Ureter (tissue), 1 donor: ENCODE data around the gene CAMSAP2. TPM values are rescaled to one million over a fixed set of nuclear protein-coding genes. Genes with fewer than 3 reads are reported as not detected.

Experiments
- DNase-seq: peaks from one replicate; pipeline ENCODE4 v3.0.0-alpha.2; 2020; ENCODE audit warnings: low spot score
- total RNA-seq: library from RNA; stranded (reverse); gene quantifications from one replicate; pipeline ENCODE4 v1.2.4, GENCODE V29; 2023
- donor health status: DM: yes; HTN: yes; CAD: no.

The CAMSAP2 gene, protein sequence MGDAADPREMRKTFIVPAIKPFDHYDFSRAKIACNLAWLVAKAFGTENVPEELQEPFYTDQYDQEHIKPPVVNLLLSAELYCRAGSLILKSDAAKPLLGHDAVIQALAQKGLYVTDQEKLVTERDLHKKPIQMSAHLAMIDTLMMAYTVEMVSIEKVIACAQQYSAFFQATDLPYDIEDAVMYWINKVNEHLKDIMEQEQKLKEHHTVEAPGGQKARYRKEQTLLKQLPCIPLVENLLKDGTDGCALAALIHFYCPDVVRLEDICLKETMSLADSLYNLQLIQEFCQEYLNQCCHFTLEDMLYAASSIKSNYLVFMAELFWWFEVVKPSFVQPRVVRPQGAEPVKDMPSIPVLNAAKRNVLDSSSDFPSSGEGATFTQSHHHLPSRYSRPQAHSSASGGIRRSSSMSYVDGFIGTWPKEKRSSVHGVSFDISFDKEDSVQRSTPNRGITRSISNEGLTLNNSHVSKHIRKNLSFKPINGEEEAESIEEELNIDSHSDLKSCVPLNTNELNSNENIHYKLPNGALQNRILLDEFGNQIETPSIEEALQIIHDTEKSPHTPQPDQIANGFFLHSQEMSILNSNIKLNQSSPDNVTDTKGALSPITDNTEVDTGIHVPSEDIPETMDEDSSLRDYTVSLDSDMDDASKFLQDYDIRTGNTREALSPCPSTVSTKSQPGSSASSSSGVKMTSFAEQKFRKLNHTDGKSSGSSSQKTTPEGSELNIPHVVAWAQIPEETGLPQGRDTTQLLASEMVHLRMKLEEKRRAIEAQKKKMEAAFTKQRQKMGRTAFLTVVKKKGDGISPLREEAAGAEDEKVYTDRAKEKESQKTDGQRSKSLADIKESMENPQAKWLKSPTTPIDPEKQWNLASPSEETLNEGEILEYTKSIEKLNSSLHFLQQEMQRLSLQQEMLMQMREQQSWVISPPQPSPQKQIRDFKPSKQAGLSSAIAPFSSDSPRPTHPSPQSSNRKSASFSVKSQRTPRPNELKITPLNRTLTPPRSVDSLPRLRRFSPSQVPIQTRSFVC (N-terminal part only)
- total RNA-seq, result 37.8 TPM

DNA sequence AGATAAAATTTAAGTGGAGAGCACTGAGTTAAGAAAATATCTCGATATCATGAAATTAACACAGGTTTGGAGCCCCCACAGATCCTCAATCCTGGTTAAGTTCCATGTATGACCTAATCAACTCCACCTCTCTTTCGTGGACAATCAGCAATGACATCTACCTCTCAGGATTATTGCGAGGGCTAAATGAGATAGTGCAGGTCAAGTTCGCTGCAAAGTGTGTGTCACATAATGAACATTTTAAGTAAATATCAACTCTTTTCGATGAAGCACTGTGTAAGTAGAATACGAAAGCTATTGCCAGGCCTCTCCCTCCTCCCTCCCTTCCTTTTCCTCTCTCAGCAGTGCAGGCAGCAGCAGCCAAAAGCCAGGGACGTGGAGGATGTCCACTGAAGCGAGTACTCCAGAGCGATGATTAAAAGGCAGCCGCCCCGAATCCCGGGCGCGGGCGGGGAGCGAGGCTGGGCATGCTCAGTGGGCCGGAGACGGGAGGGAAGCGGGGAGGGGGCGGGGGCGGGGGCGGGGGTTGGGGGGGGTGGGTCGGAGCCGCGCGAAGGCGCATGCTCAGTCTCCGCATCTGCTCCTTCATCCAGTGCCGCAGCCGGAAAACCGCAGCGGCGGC, at the start of gene CAMSAP2:
Gene CAMSAP2, plus strand, starts transcription at position 567 of the 622 bp plus-strand sequence. CDS start 935 bp downstream, outside the sequence.
- peak; percentile 92 for DNase-seq

DNA sequence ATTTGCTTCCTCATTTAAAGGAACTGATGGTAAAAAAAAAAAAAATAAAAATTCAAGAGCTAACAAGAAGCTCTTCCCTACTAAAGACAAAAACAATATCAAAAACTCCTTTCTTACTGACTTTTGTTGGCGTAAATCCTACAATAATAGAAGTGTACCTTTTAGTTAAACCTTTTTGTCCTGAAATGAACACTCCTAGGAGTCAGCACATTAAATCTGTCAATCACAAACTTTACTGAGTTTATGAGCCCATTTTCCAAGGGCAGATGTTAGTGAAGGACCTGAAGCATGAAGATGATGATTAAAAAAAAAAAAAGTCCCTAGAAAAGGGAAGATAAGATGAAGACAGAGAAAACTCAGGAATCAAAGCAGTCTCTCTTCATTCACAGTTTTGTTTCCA, 46.4 kb upstream of the CAMSAP2 start:
- no peak for DNase-seq

DNA sequence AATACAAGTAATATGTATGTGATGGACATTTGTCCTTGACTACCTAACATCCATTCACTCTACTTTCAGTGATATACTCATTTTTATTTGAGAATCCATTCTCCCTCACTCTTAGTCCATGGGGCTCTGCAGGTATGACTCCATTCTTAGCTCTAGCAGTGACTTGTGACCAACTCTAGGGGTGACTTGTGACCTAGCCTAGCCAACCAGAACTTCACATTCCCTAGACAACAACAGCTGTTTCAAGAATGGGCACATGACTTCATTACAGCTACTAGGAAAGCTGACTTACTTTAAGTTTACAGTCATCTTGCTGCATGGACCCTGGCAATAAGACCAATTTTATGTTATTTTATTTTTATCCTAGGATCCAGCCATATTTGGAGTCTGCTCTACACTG, 45.4 kb upstream of the CAMSAP2 start:
- no peak for DNase-seq

DNA sequence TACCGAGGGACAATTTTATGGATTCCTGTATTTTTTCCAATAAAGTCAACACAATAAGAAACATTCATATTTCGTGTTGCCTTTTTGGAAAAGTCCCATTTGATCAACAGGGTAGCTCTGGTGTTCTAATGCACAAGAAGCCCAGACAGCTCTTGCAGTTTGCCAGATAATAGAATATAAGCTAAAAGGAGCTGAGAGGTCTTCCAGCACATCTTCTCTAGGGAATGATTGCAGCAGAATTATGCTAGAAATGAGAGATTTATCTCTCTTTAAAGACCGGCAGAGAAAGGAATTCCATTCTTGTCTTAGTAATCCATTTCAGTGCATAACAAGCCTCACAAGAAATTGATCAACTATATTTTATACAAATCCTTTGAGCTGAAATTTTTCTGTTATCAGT, 44.0 kb upstream of the CAMSAP2 start:
- DNase-seq, result no peak

DNA sequence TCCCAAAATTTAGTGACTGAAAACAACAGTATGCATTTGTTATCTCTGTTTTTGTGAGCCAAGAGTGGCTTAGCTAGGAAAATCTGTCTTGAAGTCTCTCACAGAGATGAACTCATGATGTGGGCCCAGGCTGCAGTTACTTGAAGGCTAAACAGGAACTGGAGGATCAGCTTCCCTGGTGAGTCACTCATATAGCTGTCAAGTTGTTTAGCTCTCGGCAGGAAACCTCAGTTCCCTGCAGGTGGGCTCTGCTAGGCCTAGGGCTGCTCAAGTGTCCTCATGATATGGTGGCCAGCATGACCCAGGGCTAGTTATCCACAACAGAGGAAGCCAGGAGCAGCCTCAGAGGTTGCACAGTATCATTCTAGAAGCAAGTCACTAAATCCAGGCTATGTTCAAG, 38.8 kb upstream of the CAMSAP2 start:
- no peak for DNase-seq

DNA sequence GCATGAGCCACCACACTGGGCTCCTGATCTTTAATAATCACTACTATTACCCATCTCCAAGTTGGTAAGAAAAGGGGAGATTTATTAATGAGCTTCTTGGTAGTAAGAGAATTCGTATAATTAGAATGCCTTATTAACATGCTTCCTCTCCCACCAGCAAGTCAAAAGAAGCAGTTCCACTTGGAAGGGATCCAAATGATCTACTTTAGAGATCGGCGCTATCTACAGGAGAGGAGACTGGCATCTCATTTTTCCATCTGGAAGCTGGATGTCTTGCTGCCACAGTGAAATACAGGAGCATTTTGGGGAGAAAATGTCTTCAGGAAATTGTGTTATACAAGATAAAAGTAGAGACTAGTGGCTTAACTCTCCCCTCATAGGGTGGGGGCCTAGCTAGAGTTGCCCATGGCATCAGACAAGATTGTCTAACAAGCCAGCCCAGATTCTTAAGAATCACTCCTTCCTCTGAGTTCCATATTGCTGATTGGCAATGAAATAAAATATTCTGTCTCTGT, 33.6 kb upstream of the CAMSAP2 start:
- DNase-seq, result no peak

DNA sequence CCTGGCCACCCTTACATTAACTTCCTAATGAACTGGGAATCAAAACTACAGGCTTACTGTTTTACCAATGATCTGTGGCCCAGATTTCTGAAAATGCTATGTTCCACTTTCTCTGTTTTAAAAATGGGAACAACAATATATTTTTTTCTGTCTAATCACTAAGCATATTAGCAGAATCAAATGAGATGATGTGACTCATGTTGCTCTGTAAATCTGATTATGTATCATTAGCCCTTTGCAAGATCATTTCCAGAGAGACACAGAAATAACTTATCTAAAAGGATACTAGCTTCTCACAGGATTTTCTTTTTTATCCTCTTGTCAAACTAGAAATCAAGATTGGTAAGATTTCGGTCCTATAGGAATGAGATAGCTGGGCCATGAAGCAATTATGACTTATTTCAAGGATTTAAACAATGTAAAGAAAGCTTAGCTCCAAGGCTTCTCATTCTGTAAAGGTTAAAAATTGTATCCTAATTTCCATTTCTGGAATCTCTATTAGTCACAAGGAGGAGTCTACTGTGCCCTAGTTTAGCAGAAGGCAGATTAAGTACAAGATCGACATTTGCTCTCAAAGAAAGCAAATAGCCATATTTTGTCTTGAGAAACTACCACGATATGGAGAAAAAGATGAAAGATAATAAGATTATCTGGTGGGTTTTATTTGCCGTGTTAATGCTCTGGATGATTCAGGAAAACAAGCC, 32.4 kb upstream of the CAMSAP2 start:
- no peak for DNase-seq

DNA sequence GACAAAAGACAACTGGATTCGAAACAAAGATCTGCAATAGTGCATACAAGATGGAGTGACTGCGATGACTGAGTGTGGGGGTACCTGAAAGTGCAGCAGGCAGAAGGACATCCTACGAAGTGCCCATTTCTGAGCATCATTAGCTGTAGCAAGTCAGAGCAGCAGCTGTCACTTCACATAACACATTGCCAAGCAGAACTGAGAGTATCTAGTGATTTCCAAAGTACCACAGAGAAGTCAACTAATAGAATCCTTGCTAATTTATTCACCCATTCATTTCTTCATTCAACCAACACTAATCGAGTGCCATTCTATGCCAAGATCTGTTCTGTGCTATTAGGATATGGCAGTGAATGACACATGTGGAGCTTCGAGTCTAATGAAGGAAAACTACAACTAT, 31.6 kb upstream of the CAMSAP2 start:
- no peak for DNase-seq

DNA sequence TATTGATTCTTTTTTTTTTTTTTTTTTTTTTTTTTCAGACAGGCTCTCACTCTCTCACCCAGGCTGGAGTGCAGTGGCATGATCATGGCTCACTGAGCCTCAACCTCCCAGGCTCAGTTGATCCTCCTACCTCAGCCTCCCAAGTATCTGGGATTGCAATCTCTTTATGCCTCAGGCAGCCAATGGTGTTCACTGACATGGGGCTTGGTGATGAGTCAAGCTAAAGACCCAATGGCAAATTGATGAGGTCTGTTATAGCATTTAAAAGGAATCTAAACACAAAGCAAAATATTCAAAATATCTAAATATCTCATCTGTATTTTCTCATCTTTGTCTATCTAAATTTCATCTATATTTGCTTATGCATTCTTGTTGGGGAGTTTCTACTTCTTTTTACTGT, 30.5 kb upstream of the CAMSAP2 start:
- DNase-seq, result no peak

DNA sequence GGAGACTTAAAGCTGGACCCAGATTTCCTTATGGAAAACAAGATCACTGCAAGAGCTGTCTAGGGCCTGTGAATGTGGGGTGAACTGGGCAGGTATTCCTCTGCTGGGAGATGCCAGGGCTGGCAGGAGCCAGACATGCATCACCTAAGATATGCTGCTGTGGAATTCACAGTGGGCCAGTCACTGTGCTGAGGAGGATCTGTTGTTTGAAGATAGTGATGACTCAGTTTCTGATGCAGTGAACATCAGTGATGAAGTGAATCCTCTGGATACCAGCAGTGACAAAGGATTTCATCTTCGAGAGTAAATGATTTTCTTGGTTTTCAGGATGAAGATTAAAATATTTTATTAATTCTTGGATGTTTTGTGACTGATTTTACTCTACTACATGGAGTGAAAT, 29.9 kb upstream of the CAMSAP2 start:
- DNase-seq, result no peak

DNA sequence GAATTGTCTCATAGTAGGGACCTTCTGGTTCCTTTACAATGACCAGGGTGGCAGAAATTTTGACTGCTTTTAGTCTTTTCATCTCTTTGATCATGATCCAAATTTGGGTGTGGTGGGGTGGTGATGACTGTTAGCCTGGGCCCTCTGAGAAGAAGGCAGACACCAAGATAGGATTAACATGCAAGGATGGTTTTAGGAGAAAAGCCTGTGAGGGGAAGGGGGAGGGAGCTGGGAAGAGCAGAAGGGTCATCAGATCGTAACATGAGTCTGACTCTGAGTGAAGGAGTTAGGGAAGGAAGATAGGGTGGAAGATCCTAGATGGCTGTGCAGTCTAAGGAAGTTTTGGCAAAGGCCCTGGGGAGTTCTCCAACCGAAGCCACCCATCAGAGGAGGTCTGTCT, 28.5 kb upstream of the CAMSAP2 start:
- DNase-seq, result no peak

DNA sequence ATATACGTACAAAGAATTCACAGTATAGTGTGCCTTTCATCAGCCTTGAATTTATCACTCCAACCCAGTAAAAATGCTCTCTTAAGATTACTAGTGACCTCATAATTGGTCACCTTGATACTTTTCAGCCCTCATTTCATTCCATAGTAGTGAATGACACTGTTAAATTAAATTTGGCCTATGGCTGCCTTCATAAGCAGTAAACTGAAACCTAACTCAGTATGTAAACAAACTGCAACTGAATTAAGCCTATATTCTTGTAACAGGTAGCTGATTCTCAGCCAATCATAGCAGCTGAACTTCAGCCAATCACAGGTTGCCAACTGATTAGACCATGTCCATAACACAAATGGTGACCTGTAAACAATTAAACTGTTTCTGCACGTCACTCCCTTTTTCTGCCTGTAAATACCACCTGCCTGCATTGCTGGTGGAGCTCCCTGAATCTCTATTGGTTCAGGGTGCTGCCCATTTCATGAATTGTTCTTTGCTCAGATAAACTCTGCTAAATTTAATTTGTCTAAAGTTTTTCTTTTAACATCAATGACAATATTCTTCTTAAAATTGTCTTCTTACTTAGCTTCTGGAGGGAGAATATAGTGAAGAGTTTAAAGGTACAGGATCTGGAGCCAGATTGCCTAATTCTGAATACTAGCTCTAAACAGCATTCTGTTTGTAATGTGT, 24.0 kb upstream of the CAMSAP2 start:
- no peak for DNase-seq

DNA sequence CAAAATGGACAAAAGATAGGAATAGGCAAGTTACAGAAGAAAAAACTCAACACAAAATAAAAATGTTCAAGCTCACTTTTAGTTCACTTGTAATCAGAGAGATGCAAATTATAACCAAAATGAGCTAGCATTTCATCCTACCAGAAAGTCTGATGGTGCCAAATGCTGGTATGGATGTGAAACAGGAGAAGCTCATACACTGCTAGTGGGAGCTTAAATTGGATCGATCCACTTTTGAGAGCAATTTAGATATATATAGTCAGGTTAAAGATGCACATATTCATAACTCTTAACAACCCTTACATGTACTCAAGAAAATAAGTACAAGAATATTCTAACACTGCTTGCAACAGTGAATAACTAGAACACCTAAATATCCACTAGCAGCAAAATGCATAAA, 18.5 kb upstream of the CAMSAP2 start:
- DNase-seq, result no peak

DNA sequence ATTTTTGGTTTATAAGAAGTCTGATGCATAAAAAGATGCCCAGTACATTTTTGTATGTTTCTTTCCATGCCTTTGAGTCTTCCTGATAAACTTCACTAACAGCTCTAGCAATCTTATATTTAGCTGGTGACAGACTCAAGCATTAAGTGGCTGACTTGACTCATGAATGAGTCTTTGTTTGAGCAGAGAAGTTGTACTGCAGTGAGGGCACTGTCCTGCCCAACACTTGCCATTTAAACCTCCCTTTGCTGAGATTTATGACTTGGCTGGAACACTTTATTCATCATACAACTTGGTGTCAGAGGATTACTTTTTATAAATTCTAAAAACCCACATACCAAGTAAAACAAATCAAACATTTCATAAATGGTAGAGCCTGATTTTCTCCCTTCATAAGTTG, 14.6 kb upstream of the CAMSAP2 start:
- DNase-seq, result no peak

DNA sequence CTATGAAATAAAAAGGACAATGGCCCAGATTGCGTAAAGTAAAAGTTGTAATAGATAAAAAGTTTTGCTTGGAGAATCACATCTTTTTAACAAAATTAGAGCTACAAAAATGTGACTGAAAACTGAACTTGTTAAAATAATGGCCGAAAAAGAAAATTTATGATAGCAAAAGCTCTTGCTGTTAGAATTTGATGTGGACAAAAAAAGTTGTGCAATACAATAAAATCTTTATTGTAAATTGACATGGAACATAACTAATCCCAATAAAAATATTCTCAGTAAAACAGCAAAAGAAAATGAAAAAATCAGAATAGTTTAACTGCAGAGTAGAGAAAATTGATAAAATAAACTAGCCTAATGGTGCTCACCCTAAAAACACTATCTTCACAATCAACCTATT, 11.4 kb upstream of the CAMSAP2 start:
- DNase-seq, result no peak

DNA sequence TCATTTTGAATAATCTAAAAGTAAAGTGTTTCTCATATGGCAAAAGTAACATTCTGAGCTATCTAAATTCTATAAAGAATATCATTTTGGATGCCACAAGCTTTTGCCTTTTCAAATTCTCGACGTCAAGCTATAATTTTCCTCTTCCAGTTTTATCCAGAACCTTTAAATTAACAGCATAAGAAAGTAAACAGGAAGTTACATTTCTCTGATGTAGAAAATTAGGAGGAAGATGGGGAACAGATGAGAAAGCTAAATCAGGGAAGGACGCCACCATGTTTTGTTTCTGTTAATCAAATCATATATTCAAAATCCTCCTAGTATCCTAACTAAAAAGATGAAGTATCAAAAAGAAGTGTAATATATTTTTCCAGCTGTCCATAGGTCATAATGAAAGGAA, 8.8 kb upstream of the CAMSAP2 start:
- DNase-seq, result no peak

DNA sequence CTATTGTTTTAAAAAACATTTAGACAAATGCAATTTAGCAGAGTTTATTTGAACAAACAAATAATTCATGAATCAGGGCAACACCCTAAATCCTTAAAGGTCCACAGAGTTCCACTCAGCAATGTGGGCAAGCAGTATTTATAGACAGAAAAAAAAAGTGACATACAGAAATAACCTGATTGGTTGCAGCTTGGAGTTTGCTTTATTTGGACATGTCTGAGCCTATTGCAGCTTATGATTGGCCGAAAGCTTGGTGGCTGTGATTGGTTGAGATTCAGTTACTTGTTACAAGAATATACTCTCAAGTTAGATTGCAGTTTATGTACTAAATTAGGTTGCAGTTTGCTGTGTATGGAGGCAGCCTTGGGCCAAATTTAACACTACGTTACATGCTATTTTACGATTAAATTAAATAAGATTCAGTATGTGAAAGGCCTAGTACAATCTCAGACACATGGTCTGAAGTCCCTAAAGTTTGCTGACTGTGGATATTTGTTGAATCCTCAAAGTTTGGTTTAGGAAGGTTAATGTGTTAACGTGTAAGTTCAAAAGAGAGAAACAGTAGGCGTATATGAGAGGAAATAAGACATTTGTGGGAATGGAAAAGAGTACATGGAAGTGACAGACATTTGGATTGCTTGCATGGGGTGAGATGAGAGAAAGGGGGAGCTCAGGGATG, 6.9 kb upstream of the CAMSAP2 start:
- DNase-seq, result no peak

DNA sequence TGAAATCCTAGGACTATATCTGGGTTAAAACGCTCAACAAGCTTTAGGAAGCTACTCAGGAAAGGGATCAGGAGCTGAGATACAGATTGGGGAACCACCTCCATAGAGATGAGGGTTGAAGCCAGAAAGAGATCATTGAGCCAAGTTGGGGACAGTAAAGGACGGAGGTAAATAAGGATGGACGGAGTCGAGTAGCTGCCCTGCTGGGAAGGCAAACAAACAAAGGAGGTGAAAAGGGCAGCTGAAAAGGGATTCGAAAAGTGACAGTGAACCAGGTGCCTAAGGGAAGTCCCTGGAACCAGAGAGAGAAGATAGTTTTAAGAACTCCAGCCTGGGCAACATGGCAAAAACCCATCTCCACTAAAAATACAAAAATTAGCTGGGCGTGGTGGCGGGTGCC, 6.3 kb upstream of the CAMSAP2 start:
- no peak for DNase-seq

DNA sequence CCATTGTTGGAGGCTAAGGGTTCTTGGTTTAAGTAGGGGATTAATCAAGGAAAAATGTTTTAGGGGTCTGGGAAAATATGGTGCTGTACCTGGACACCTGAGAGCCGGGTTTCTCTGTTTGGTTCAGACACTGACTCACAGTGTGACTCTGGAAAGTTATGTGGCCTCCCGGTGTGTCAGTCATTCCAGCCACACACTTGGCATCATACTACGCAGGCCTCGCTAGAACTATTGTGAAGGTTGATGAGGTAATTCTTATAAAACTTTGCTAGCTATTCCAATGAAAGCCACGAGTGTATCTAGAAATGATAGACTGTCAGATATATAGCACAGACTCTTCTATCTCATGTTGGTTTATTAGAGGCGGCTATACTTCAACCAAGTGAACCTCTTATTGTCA, 4.8 kb upstream of the CAMSAP2 start:
- DNase-seq, result no peak

DNA sequence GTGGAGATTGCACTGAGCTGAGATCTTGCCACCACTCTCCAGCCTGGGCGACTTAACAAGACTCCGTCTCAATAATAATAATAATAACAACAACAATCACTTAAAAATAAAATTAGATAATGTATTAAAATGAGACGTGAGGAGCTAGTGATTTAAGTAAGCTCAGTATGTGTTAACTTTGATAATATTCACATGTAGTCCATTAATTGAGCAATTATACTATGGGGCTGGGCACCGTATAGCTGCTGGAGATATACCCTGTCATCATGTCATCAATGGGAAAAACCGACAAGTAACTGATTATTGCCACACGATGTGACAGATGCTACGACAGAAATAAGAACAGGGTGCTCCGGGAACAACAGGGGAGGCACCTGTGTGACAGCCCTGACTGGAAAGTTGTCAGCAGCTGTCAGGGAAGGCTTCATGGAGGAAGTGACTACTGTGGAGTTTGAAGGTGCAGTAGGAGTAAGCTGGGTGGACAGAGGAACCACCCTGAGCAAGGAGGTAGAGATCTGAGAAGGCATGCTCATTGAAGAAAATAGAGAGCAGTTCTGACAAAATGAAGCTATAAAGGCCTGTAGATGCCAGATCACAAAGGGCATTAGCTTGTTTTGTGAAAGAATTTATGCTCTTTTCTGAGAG, 924 bp upstream of the CAMSAP2 start:
- no peak for DNase-seq
